ENCODE measurements around the gene DLD.
A peak's percentile ranks its signal among the peaks of the same experiment; 100 is the strongest.

The DLD gene

DNA sequence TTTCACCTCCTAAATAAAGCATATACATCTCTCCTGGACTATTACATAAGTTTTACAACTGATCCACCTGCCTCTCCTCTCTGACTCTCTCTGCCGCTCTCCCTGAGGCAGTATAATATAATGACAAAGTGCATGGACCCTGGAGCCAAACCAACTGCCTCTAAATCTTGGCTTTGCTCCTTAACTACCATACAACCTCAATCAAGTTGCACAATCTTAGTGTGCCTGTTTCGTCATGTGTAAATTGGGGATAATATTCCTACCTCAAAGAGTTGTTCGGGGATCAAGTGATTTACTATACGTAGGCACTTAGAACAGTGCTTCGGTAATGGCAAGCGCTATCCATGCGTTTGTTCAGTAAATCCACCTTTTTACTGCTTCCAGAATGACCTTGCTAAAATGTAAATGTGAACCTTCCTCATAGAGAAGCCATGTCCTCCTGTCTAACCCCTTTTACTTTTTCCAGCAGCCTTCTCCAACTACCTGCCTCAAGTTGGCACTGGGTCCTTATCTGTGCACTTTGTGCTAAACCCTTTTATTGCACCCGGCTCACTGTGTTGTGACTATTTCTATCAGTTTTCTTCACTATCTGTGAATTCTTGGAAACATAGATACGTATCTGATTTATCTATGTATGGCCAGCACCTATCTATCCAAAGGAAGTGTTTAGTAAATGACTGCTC, 30.6 kb upstream of the DLD start:
- TF ChIP-seq, protein P1, sequence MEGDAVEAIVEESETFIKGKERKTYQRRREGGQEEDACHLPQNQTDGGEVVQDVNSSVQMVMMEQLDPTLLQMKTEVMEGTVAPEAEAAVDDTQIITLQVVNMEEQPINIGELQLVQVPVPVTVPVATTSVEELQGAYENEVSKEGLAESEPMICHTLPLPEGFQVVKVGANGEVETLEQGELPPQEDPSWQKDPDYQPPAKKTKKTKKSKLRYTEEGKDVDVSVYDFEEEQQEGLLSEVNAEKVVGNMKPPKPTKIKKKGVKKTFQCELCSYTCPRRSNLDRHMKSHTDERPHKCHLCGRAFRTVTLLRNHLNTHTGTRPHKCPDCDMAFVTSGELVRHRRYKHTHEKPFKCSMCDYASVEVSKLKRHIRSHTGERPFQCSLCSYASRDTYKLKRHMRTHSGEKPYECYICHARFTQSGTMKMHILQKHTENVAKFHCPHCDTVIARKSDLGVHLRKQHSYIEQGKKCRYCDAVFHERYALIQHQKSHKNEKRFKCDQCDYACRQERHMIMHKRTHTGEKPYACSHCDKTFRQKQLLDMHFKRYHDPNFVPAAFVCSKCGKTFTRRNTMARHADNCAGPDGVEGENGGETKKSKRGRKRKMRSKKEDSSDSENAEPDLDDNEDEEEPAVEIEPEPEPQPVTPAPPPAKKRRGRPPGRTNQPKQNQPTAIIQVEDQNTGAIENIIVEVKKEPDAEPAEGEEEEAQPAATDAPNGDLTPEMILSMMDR (IDR thresholded peaks at IDR 0.05; ENCODE audit: low read depth, low read length): no peak
- DNase-seq (ENCODE audit: low read depth in 2 of 2): no peak
- H3K4me3 ChIP-seq (replicated peaks in 1 of 2; ENCODE audit: low read depth in 2 of 2, low read length in 2 of 2): no peak overlapping the region

DNA sequence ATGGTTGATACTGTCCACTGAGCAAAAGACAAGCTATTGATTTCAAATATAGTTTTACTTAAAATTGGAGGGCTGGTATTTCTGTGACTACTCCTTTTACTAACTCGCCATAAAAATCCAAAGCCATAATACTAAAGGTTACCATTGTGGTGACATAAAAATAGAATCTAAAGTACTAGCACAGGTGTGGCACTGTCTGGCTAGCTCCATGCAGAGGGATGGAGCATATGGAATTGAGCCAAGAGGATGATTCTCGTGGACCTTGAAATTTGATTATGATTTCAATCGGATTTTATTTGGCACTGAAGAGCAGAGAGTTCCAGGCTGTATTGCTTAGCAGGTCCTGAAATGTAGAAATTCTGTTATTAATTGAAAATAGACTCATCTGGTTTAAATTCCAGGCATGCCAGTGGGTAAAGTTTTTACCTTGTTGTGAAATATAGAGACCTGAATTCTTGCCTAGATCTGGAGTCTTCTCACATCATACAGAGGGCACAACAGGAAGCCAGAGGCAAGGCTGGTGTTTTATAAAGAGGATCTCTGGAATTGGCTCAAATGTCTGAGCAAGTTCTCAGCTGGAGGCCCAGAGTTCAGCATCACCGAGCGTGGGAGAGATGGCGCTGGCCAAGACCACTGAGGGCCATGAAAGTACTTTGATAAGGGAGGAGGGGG, 29.9 kb upstream of the DLD start:
- no peak overlapping the region for H3K4me3 ChIP-seq (replicated peaks in 1 of 2; ENCODE audit: low read depth in 2 of 2, low read length in 2 of 2)
- peak; percentile 19 to 25 for DNase-seq (ENCODE audit: low read depth in 2 of 2)
- TF ChIP-seq, protein P1 (IDR thresholded peaks at IDR 0.05; ENCODE audit: low read depth, low read length): no peak

DNA sequence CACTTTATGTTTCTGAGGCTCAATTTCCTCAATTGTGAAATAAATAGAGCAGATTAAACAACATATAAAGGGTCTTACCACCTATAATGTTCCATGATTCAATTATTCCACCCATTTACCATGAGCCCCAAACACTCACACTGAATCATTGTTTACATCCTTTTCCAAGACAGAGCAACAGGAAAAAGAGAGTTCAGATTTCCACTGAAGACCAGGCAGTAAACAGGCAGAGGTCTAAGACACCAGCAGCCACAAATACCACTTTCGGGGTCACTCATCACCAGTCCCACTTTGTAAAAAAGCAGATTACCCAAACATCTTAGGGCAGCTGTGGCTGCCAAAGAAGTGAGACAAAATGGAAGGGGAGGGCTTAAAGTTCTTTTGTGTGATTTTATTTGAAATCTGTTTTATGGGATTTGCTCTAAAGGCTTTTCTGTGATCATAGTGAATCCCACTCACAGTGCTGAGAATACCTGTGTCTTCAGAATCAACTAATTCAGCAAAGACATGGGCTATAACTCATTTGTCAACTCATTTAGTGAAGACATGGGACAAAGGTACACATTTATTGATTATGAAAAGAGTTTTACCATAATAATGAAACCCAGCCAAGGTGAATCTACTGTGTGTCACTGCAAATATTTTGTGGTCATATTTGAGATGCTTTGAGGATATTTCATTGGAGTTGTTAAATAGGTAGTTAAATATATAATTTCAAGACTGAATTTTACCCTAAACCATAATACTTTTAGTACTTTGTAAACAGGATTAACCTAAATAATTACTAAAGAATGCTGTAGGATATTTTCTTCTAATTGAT, 24.8 kb upstream of the DLD start:
- peak in 1 of 2 donors; percentile 18 for DNase-seq (ENCODE audit: low read depth in 2 of 2)
- no peak overlapping the region for H3K4me3 ChIP-seq (replicated peaks in 1 of 2; ENCODE audit: low read depth in 2 of 2, low read length in 2 of 2)
- TF ChIP-seq, protein P1 (IDR thresholded peaks at IDR 0.05; ENCODE audit: low read depth, low read length): no peak

DNA sequence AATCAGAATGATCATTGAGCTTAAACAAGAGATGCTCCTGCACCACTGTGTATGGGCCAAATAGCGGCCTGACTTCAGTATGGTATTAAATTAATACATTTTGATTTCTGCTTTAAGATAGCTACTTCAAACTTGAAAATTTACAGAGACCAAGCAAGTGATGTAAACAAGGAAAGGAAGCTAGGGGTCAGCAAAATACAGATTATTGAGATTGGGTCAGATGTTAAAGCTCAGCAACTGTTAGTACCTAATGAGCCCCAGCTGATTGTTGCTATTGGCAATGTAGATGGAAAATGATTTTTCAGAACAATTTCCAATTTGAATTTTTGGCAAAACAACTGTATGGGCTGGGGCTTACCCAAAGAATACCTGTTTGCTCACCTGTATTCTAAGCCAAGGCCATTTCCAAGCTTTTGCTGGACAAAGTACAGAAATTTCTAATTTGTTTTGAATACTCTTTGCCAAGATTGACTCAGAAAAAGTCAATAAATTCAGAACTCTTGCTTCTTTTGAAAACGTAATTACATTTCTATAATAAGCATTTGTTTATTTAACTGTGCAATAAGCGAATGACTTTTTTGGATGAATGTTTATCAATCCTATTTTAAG, 23.0 kb upstream of the DLD start:
- no peak for DNase-seq (ENCODE audit: low read depth in 2 of 2)
- TF ChIP-seq, protein P1 (IDR thresholded peaks at IDR 0.05; ENCODE audit: low read depth, low read length): no peak
- no peak overlapping the region for H3K4me3 ChIP-seq (replicated peaks in 1 of 2; ENCODE audit: low read depth in 2 of 2, low read length in 2 of 2)

DNA sequence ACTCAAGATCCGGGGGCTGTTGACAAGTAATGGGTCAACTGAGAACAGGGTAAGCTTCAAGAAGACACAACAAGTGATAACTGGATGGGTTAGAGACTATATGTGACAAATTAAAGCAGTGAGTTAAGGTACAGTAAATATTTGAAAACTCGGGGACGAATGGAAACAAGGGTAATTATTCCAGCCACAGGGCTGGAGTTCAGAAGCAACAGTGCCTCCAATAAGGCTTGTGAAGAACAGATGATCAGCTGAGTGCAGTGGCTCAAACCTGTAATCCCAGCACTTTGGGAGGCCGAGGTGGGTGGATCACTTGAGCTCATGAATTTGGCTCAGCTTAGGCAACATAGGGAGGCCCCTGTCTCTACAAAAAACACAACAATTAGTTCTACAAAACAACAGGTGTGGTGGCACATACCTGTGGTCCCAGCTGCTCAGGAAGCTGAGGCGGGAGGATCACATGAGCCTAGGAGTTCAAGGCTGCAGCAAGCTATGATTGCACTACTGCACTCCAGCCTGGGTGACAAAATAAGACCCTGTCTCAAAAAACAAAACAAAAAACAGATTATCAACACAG, 20.5 kb upstream of the DLD start:
- TF ChIP-seq, protein P1 (IDR thresholded peaks at IDR 0.05; ENCODE audit: low read depth, low read length): no peak
- no peak for DNase-seq (ENCODE audit: low read depth in 2 of 2)
- no peak overlapping the region for H3K4me3 ChIP-seq (replicated peaks in 1 of 2; ENCODE audit: low read depth in 2 of 2, low read length in 2 of 2)

DNA sequence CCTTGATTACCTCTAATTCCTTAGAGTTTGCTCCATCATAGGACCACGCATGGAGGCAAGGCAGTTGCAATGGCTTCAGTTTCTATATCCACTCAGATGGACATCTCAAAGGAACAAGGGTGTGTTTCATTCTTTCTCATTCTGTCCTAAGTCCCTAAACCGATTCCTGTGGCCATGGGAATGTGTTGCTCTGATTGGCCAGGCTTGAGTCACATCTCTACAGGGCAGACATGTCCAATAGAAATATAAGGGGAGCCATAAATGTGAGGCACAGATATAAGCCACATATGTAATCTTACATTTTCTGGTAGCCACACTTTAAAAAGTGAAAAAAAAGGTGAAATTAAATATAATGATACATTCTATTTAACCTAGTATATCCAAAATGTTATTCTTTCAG, 16.9 kb upstream of the DLD start:
- H3K4me3 ChIP-seq (replicated peaks in 1 of 2; ENCODE audit: low read depth in 2 of 2, low read length in 2 of 2): no peak overlapping the region
- TF ChIP-seq, protein P1 (IDR thresholded peaks at IDR 0.05; ENCODE audit: low read depth, low read length): no peak
- no peak for DNase-seq (ENCODE audit: low read depth in 2 of 2)

Measured in cardiac fibroblast (primary cell).